ENCODE measurements around the gene TRIM69.

Gene TRIM69

DNA sequence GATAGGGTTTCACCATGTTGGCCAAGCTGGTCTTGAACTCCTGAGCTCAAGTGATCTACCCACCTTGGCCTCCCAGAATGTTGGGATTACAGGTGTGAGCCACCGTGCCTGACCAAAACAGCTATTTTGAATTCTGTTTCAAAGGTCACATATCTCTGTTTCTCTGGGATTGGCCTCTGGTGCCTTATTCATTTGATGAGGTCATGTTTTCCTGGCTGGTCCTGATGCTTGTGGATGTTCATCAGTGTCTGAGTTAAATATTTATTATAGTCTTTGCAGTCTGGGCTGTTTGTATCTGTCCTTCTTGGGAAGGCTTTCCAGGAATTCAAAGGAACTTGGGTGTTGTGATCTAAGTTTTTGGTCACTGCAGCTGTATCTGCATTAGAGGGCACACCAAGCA is 30.3 kb upstream of the TRIM69 start:
- no peak for DNase-seq (ENCODE audit: extremely low read depth, low read depth)
- no peak overlapping the region for H3K4me3 ChIP-seq (replicated peaks; ENCODE audit: low read depth, low read length)
- TF ChIP-seq, protein P1, sequence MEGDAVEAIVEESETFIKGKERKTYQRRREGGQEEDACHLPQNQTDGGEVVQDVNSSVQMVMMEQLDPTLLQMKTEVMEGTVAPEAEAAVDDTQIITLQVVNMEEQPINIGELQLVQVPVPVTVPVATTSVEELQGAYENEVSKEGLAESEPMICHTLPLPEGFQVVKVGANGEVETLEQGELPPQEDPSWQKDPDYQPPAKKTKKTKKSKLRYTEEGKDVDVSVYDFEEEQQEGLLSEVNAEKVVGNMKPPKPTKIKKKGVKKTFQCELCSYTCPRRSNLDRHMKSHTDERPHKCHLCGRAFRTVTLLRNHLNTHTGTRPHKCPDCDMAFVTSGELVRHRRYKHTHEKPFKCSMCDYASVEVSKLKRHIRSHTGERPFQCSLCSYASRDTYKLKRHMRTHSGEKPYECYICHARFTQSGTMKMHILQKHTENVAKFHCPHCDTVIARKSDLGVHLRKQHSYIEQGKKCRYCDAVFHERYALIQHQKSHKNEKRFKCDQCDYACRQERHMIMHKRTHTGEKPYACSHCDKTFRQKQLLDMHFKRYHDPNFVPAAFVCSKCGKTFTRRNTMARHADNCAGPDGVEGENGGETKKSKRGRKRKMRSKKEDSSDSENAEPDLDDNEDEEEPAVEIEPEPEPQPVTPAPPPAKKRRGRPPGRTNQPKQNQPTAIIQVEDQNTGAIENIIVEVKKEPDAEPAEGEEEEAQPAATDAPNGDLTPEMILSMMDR (IDR thresholded peaks at IDR 0.05; ENCODE audit: low read depth, low read length, missing control alignments): no peak

DNA sequence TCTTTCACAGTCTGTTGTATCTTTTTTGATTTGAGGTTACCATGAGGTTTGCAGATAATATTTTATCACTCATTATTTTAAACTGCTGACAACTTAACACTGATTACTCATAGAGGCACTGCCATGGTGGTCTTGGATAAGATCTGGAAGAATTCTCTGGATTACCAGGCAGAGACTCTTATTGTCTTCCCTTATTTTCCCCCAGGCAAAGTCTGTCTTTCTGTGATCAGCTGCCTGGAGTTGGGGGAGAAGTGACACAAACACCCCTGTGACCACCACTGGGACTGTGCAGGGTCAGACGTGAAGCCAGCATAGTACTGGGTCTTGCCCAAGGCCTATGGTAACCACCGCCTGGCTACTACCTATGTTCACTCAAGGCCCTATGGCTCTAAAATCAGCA is 29.9 kb upstream of the TRIM69 start:
- TF ChIP-seq, protein P1 (IDR thresholded peaks at IDR 0.05; ENCODE audit: low read depth, low read length, missing control alignments): no peak
- DNase-seq (ENCODE audit: extremely low read depth, low read depth): no peak
- no peak overlapping the region for H3K4me3 ChIP-seq (replicated peaks; ENCODE audit: low read depth, low read length)

GRCh38 chr15:44706946-44707636 is 29.2 kb upstream of the TRIM69 start:
- no peak for DNase-seq (ENCODE audit: extremely low read depth, low read depth)
- no peak overlapping the region for H3K4me3 ChIP-seq (replicated peaks; ENCODE audit: low read depth, low read length)
- TF ChIP-seq, protein P1 (IDR thresholded peaks at IDR 0.05; ENCODE audit: low read depth, low read length, missing control alignments): no peak

DNA sequence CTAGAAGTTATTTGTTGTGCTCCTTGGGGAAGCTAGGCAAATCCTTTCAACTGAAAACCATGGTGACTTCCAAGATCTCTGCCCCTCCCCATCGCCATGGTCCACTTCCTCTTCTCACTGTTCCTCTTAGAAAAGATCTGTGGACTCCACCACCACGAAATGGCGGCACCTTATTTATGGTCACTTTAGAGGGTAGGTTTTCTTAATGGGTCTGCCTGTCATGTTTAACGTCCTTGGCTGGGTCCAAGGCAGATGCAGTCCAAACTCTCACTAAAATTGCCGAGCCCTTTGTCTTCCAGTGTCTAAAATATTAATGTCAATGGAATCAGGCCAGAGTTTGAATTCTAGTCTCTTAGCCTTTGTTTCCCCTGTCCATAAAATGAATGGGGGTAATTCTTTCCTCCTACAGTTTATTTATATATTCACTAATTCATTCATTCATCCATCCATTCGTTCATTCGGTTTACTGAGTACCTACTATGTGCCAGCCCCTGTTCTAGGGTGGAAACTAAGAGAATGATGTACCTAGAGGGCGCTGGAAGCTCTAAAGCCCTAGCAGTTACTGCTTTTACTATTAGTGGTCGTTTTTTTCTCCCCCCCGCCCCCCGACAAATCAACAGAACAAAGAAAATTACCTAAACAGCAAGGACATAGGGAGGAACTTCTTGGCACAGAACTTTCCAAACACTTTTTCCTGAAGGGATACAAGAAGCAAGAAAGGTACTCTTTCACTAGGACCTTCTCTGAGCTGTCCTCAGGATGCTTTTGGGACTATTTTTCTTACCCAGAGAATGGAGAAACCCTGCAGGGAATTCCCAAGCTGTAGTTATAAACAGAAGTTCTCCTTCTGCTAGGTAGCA is 25.9 kb upstream of the TRIM69 start:
- peak overlapping the region; percentile 90 for H3K4me3 ChIP-seq (replicated peaks; ENCODE audit: low read depth, low read length)
- TF ChIP-seq, protein P1 (IDR thresholded peaks at IDR 0.05; ENCODE audit: low read depth, low read length, missing control alignments): peak; percentile 33
- DNase-seq (ENCODE audit: extremely low read depth, low read depth): no peak

DNA sequence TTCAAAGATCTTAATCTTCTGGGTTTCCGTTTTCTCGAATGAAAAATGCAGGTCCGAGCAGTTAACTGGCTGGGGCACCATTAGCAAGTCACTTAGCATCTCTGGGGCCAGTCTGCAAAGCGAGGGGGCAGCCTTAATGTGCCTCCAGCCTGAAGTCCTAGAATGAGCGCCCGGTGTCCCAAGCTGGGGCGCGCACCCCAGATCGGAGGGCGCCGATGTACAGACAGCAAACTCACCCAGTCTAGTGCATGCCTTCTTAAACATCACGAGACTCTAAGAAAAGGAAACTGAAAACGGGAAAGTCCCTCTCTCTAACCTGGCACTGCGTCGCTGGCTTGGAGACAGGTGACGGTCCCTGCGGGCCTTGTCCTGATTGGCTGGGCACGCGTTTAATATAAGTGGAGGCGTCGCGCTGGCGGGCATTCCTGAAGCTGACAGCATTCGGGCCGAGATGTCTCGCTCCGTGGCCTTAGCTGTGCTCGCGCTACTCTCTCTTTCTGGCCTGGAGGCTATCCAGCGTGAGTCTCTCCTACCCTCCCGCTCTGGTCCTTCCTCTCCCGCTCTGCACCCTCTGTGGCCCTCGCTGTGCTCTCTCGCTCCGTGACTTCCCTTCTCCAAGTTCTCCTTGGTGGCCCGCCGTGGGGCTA is 25.1 kb upstream of the TRIM69 start, which contains the start of the genes B2M and PATL2:
Gene B2M, plus strand, starts transcription at position 422 of the 647 bp plus-strand sequence. Its CDS starts 30 bp downstream, at position 452.
Gene PATL2, minus strand, starts transcription at position 228 of the 647 bp plus-strand sequence. CDS start 34,833 bp downstream, outside the sequence.
- peak; percentile 91 for DNase-seq (ENCODE audit: extremely low read depth, low read depth)

GRCh38 chr15:44711743-44712345 is 24.5 kb upstream of the TRIM69 start:
- H3K4me3 ChIP-seq (replicated peaks; ENCODE audit: low read depth, low read length): peak overlapping the region; percentile 90
- no peak for DNase-seq (ENCODE audit: extremely low read depth, low read depth)
- TF ChIP-seq, protein P1 (IDR thresholded peaks at IDR 0.05; ENCODE audit: low read depth, low read length, missing control alignments): no peak

More for the DNA sequence above, 25.1 kb upstream of the TRIM69 start, which contains the start of the genes B2M and PATL2:
- peak within 1 kb of the TSS; percentile 90 for H3K4me3 ChIP-seq (replicated peaks; ENCODE audit: low read depth, low read length)
- TF ChIP-seq, protein P1 (IDR thresholded peaks at IDR 0.05; ENCODE audit: low read depth, low read length, missing control alignments): no peak

Data from HFF-Myc (cell line).